GM12892 (cell line): ENCODE results near the gene ACR.

Source experiments
- POLR2A ChIP-seq: IDR thresholded peaks from 2 replicates; pipeline ENCODE4 v1.6.1; 2011; ENCODE audit warnings: low read depth, low read length, control low read depth
- TAF1 ChIP-seq: IDR thresholded peaks from 2 replicates; pipeline ENCODE4 v1.6.1; 2011; ENCODE audit warnings: low read depth, mild to moderate bottlenecking, control low read depth, low read length, borderline replicate concordance

DNA sequence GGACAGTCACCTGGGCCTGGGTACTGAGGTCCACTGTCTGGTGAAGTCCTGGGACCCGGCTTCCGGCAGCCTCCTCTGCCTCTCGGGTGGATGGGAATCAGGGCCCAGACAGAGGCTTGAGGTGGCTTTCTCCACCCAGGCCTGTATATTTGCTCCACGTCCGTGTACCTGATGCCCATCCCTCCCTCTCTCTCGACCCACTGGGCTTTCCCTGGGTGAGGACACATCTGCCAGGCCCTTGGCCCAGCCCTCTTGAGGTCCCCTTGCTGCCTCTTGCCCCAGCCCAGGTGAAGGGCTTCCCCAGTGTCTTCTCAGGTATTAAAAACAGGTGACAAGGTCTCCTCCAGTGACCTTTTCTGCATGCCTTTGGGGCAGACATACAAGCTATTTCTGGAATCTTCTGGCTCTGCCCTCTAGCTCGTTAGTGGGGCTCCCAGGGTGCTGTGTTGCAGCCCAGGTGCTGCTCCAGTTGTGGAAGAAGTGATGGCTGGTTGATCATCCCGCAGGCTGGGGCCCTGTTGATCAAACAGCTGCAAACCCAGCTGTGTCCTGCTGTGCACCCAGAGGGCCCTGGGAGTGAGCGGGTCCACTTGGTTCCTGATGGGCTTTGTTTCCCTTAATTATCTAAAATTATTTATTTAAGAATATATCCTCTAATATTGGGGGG, 25.5 kb upstream of the ACR start:
- TF ChIP-seq TAF1 (no peak), POLR2A (no peak)
